ENCODE measurements around the gene ARHGAP11A.
"Not testable (repeated sequence)": the region's sequence is repeated elsewhere in the genome, so short reads cannot be mapped to it uniquely, and the experiment has no call there.

ARHGAP11A gene, protein sequence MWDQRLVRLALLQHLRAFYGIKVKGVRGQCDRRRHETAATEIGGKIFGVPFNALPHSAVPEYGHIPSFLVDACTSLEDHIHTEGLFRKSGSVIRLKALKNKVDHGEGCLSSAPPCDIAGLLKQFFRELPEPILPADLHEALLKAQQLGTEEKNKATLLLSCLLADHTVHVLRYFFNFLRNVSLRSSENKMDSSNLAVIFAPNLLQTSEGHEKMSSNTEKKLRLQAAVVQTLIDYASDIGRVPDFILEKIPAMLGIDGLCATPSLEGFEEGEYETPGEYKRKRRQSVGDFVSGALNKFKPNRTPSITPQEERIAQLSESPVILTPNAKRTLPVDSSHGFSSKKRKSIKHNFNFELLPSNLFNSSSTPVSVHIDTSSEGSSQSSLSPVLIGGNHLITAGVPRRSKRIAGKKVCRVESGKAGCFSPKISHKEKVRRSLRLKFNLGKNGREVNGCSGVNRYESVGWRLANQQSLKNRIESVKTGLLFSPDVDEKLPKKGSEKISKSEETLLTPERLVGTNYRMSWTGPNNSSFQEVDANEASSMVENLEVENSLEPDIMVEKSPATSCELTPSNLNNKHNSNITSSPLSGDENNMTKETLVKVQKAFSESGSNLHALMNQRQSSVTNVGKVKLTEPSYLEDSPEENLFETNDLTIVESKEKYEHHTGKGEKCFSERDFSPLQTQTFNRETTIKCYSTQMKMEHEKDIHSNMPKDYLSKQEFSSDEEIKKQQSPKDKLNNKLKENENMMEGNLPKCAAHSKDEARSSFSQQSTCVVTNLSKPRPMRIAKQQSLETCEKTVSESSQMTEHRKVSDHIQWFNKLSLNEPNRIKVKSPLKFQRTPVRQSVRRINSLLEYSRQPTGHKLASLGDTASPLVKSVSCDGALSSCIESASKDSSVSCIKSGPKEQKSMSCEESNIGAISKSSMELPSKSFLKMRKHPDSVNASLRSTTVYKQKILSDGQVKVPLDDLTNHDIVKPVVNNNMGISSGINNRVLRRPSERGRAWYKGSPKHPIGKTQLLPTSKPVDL

DNA sequence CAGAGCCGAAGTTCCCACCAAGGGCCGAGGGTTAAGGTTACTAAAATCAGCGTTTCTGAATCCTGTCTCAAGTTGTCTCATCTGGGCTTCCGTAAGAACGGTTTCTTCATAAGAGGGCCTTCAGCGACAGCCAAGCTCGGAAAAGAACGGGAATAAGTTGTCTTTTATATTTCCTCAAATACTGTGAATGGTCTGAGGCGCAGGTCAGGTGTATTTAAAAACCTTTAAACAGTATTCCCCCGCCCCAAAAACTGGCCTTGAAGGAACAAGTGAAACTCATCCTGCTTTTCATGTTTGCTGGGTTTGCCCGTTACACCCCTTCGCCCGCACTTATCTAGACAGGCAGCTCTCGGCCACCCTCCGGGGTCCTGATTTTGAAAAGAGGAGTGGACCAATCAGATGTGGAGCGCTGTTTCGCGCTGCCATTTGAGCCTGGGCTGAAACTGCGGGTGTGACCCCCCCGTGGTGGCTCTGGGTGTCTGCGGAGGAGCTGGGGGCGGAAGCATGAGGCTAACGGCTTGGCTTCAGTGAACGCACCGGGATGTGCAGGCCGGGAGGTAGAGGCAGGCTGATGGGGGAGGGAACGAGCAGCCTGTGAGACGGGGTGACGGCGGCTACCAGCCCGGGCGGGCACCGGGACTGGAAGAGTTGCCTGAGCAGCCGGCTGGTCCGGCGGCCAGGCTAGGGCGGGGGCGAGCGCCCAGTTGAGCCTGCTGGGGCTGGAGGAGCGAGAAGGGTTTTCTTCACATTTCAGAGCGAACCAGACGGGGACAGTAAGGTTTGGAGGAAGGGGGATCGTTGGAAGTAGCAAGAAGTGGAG is at the start of gene ARHGAP11A:
Gene ARHGAP11A, plus strand, starts transcription at position 454 of the 820 bp plus-strand sequence. CDS start 708 bp downstream, outside the sequence.
- DNase-seq: not testable (repeated sequence)

DNA sequence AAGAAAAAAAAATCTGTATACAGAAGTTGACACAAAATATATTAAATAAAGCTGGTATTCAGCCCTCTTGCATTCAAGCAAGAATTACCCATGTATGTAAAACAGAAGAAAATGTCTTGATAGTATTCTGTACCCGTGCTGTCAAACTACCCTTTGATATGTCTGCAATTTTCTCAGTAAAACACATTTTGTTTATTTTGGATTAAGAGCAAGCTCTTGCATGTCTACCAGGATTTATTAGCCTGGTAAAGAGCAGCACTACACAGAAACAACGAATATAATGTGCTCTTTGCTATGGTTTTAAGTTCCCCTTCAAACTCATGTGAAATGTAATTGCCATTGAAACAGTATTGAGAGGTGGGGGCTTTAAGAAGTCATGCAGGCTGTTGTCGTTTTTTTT is 46.3 kb upstream of the ARHGAP11A start:
- not testable (repeated sequence) for DNase-seq

DNA sequence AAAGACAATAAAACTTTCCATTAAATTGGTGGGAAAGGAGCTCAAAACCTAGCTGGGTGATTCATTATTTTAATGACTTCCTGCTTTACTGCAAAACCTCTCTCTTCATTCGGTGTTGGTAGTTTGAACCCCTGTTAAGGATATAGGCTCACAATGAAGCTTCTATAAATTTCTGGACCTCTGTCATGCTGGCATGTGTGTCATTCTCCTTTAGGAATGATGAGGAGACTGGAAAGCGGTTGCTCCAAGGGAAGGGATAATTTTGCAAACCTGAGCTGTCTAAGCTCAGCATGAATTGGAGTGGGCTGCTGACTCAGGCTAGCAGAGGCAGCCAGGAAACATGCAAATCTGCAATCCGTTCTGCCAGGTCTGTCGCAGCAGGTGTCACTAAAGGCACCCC is 36.8 kb upstream of the ARHGAP11A start:
- not testable (repeated sequence) for DNase-seq

DNA sequence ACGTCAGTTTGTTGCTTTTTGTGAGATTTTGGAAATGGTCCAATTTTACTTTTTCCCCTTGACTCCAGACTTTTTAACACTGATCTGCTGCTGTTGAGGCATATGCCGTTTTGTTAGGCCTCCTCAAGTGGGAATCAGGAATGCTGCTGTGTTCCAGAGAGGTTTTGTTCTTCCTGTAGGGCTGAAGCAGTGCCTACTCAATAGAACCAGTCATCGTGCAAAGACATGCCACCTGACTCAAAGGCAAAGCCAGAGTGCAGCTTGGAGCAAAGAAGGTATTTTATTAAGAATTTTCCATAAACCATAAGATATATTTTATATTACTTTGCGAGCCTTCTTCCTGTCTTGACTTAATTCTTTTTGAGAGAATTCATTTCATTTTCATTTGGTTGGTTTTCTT is 29.5 kb upstream of the ARHGAP11A start:
- not testable (repeated sequence) for DNase-seq

DNA sequence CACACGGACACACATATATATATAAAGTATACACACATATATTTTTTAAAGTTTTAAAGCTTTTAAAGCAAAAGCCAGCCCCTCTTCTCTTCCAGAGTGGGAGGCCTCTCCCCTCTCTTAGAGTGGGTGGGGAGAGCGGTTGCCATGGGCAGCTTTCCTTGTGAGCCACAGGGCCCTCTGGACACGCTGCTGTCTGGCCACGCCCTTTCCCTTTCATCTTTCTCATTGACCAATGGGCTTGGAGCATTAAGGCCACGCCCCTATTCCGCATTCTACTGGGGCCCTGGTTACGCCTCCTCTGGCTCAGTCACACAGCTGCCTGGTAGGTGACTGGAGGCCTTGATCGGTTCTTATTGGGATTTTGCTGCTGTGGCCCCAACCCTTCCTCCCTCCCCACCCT is 22.2 kb upstream of the ARHGAP11A start, which contains the start of gene GOLGA8N:
Gene GOLGA8N, plus strand, starts transcription at position 306 of the 400 bp plus-strand sequence.
- not testable (repeated sequence) for DNase-seq

DNA sequence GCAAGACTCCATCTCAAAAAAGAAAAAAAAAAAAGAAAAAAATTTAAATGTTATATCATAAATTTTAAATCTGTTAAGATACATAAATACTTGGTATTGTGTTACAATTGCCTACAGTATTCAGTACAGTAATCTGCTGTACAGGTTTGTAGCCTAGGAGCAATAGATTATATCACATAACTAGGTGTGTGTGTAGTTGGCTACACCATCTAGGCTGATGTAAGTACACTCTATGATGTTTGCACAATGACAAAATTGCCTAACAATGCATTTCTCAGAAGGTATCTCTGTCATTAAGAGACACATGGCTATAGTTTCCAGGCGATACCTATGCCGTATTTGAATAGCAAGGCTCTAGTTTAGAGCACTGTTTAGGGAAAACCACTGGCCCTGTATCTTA is 5.8 kb upstream of the ARHGAP11A start:
- not testable (repeated sequence) for DNase-seq

DNA sequence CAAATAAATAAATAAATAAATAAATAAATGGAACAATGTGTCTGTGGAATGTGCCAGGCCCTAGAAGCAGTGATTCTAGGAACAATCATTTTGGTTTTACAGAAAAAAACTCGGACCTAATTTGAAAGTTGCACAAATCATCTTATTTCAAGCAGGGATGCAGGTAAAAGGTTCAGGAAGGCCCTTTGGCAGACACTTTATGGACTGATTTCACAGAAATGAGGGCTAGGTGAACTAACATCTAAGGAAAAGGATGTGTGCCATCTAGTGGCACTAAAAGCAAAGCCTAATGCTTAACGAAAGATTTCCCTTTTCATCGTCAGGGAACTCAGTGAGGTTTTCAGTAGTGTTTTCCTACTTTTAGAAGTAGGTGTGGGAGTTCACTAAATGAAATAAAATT is 4.6 kb upstream of the ARHGAP11A start:
- DNase-seq: not testable (repeated sequence)

DNA sequence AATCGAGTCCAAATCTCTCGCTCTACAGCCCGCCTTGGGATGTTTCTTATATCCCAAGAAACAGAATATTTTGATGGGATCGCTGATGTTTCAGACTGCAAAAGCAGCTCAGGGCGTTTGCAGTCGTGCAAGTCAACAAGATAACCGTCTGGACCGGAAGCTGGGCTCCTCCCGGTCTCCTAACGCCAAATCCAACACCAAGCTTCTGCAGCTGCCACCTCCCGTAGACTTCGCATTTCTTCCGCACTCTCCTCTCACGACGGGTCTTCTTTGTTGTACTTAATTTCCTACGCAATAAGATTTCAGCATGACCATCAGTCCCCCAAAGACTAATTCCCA is 623 bp upstream of the ARHGAP11A start:
- not testable (repeated sequence) for DNase-seq

DNA sequence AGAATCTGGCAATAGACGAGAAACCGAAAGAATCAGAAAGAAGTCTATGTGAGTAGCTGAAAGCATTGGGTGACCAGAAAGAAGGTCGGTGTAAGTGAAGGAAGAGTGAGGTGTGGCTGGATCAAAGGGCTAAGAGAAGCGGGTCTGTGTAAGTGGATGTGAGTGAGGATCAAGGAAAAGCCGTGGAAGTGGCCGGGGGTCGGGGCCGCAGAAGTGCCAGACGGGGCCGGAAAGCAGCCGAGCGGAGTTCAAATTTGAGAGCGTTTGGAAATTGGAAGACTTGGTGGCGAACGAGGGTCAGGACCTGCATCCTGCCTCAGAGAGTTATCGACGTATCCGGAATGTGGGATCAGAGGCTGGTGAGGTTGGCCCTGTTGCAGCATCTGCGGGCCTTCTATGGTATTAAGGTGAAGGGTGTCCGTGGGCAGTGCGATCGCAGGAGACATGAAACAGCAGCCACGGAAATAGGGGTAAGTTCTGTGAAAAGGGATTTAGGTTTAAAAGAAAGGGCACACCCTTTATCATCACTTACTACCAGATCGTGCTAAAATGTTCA is 645 bp downstream of the ARHGAP11A start:
- DNase-seq: not testable (repeated sequence)

DNA sequence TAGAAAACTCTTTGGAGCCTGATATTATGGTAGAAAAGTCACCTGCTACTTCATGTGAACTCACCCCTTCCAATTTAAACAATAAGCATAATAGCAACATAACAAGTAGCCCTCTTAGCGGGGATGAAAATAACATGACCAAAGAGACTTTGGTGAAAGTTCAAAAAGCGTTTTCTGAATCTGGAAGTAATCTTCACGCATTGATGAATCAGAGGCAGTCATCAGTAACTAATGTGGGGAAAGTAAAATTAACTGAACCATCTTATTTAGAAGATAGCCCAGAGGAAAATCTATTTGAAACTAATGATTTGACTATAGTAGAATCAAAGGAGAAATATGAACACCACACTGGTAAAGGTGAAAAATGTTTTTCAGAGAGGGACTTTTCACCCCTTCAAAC is 21.1 kb downstream of the ARHGAP11A start:
- DNase-seq: no peak

DNA sequence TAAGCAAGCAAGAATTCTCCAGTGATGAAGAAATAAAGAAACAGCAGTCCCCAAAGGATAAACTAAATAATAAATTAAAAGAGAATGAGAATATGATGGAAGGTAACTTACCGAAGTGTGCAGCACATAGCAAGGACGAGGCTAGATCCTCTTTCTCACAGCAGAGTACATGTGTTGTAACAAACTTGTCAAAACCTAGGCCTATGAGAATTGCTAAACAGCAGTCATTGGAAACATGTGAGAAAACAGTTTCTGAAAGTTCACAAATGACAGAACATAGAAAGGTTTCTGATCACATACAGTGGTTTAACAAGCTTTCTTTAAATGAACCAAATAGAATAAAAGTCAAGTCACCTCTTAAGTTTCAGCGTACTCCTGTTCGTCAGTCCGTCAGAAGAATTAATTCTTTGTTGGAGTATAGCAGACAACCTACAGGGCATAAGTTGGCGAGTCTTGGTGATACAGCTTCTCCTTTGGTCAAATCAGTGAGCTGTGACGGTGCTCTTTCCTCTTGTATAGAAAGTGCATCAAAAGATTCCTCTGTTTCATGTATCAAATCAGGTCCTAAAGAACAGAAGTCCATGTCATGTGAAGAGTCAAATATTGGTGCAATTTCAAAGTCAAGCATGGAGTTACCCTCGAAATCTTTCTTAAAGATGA is 21.7 kb downstream of the ARHGAP11A start:
- DNase-seq: no peak

DNA sequence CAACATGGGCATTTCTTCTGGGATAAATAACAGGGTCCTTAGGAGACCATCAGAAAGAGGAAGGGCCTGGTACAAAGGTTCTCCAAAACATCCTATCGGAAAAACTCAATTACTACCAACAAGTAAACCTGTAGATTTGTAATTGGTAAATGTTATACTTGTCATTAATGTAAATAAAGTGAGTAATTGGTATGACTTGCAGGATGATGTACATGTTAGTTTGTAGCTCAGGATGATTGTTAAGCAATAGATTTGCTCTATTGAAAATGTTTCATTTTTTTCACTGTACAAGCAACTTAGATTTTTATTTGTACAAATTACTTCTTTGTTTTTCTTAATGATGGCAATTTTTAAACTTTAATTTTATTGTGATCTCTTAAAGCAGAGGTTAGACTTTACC is 22.4 kb downstream of the ARHGAP11A start:
- no peak for DNase-seq

DNA sequence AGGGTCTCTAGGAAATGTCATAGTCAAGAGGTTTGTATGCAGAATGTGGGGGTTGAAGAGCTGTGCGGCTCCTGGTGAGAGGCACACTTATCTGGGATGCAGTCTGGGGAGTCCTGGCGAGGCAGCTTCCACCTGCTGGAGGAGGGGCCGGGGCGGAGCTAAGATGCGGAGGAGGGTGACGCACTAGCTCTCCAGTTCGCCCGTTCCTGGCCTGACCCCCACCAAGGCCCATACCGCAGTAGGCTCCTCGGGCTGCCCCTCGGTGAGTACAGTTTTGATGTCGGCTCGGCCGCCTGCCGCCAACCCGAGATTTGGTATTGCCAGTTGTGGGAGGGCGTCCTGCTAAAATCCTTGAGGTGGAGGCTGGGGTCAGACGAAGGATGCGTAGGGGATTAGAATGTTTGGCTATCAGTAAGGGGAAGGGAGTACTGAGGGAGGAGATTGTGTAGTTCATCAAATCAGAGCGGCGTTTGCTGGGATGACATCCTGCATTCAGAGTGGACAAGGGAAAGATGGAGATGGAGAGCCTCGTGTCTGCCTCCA is 26.3 kb downstream of the ARHGAP11A start, which contains the start of gene SCG5:
Gene SCG5, plus strand, starts transcription at position 194 of the 543 bp plus-strand sequence. CDS start 1,883 bp downstream, outside the sequence.
- DNase-seq: peak; percentile 81

DNA sequence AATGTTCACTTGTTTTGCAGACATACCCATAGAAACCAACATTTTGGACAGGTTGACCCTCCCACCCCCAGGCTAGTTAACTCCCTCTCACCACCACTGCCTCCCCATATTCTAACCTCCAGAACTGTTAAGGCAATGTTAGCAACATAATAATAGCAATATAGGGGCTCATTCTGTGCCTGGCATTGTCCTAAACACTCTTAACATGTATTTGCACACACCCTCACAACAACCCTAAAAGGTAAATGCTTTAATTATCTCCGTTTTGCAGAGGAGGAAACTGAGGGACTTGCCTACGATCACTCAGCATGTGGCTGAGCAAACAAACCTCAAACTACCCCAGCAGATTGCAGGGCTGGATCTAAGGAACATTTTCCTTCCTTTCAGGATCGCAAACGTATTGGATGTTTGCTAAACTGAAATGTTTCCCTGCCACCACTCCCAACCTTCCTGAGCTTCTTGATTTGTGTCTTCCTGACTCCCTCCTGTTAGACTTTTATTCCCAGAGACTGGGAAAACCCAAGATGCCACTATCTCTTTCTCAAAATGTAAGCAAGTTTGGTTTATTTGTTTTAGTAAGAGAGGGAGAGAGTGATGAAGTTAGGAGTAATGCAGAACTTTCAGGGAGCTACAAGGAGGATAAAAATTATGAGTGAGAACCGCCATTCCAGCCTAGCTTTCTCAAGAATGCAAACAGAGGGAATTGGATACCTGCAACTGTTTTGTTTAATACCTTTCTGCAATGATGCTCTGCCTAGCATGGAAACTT is 27.5 kb downstream of the ARHGAP11A start:
- no peak for DNase-seq

DNA sequence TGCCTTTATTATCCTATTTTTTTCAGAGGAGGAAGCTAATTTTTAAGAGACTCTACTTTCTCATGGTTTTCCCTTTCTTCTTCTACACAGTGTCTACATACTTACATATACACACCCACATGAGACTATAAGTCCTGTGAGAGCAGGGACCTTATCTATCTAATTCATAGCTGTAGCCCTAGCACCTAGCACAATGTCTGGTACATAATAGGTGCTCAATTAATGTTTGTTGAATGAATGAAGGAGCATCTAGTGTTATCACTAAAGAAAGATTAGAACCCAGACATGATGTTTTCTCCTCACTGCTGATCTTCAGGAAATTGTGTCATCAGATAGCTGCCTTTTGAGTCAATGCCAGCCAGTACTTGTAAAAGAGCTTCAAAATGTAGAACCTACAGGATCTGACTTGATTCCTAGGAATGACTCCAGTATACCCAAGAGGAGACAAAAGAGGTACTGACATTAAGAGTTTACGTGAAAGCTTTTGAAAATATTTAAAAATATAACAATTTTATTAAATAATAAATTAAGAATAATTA is 28.7 kb downstream of the ARHGAP11A start:
- DNase-seq: no peak

DNA sequence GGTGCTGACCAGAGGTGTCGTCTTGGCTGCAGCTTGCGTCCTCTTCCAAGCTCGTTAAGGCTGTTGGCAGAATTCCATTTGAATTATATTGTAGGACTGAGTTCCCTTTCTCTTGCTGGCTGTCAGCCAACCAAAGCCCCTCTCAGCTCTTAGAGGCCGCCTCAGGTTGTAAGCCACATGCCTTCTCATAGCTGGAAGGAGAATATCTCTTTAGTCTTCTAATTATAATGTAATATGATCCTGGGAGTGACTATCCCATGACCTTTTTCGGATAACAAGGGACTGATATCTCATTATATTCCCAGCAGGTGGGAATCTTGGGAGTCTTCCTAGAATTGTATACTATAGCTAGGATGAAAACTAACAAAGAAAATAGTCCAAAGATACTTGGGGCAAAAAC is 31.0 kb downstream of the ARHGAP11A start:
- DNase-seq: no peak

DNA sequence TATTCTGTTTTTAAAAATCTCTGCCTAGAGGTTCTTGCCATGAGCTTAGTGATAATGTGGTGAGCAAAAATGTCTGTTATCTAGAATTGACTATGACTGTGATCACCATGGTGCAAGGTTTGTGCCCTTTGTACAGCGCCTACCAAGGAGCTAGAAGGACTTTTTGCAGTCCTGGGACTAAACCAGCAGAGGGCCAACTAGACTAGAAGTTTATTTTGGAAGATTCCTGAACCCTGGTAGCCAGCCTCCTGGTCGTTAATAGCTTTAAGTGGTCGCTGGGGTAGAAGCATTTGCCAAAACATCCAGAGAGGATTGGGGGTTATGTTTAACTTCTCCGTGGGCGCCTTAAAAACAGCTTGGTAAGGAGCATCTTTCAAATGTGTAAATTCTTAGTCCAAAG is 34.0 kb downstream of the ARHGAP11A start:
- DNase-seq: no peak

DNA sequence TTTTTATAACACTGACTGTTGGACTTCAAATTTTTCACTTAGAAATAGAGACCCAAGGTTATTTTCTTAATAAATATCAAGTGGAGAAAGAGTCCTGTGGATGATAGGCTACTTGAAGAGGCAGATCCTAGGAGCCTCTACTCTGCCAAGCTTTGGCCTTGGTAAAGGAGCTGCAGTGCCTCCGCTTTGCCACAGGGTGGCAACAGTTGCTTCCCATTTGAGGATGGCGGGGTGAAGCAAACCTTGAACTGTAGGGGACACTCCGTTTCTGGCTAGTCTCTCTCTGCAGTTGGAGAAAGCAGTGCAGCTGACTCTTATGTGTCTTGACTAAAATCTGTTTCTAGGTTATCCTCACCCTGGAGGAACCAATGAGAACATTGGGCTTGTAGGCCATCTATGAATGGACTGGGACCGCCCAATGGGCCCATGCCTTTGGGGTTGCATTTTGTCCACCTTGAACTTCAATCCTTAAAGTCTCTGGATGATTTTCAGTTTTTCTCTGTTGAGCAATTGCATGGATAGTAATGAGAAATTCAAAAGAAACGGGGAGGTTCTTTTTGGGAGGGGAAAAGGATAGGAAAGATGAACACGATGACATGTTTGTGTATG is 36.0 kb downstream of the ARHGAP11A start:
- peak; percentile 15 for DNase-seq

DNA sequence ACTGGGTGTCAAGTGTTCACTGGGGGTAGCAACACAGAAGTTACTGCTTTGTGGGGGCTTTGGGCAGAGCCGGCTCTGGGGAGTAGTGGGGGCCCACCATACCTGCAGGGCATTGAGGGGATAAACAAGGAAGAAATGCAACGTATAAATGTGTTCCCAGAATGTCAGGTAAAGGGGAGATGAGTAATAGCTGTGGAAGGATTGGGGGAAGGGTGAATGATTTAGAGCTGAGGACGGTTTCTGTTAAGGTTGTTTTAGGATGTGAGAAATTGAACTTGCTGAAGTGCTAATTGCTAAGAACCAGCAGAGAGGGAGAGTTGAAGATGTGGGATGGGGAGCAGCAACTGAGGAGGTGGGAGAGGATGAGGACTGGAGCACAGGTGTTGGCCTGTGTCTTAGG is 36.9 kb downstream of the ARHGAP11A start:
- no peak for DNase-seq

DNA sequence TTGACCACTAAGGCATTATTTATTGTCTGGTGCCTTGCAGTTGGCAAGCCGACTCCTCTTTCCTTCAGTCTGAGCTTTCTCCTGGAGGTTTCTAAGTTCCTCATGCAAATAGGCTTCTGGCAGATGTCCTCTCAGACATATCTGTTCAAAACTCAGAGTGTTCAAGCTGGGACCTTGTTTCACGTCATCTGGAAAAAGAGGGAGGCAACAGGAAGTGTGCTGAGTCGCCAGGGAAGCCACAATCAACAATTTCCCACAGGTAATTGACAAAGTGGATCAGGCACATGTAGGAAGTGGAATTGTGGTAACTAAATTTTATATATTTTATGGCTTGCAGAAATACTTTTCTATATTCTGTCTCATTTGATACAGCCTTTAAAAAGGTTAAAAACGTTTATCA is 40.8 kb downstream of the ARHGAP11A start:
- no peak for DNase-seq
